GM19025 (cell line): Measurements from ENCODE around the gene GRIP2.

Experiments
- ATAC-seq: cut with Tn5 transposase; IDR thresholded peaks from one replicate; pipeline ENCODE4 v1.9.1; 2021; ENCODE audit warnings: mild to moderate bottlenecking, low read depth, moderate library complexity; ENCODE audit not compliant: unreplicated experiment

GRIP2 gene

DNA sequence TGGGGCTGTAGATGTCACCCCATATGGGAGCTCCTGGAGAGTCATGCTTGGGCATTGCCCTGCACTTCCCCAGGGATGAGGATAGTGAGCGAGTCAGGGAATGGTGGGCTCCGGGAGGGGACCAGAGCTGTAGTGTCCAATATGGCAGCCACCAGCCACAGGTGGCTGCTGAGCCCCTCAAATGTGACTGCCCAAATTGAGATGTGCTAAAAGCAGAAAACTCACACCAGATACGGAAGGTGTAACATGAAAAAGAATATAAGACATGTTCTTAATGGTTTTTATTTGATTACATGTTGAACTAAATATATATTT, 31.7 kb downstream of the GRIP2 start:
- no peak for ATAC-seq

DNA sequence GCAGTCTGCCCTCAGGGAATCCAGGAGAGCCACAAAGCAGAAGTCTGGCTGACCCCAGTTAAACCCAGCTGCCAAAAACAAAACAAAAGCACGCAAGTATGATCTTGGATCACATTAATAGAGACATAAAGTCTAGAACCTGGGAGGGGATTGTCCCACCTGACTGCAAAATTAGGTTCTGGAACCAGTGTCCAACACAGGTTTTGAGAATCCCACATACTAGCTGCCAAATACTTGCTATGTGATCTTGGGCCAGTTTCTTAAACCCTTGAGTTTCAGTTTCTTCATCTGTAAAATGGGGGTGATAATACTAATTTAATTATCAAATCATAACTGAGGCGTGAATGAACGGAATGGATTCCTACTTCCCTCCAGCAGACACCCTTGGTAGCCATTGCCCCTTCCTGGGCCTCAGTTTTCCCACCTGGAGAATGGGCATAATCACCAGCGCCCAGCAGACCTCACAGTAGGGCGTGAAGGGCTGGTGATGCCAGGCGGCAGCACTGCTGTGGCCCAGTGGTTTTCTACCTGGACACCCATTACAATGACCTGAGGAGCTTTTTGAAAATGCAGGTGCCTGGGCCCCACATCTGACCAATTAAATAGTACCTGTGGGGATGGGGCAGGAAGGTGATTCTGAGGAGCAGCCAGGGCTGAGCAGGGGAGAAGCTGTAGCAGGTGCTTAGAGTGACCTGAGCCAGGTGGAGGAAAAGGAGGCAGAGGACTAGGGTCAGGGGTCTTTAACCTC, 32.2 kb downstream of the GRIP2 start:
- ATAC-seq: no peak

GRCh38 chr3:14507305-14507741, 32.8 kb downstream of the GRIP2 start:
- no peak for ATAC-seq

DNA sequence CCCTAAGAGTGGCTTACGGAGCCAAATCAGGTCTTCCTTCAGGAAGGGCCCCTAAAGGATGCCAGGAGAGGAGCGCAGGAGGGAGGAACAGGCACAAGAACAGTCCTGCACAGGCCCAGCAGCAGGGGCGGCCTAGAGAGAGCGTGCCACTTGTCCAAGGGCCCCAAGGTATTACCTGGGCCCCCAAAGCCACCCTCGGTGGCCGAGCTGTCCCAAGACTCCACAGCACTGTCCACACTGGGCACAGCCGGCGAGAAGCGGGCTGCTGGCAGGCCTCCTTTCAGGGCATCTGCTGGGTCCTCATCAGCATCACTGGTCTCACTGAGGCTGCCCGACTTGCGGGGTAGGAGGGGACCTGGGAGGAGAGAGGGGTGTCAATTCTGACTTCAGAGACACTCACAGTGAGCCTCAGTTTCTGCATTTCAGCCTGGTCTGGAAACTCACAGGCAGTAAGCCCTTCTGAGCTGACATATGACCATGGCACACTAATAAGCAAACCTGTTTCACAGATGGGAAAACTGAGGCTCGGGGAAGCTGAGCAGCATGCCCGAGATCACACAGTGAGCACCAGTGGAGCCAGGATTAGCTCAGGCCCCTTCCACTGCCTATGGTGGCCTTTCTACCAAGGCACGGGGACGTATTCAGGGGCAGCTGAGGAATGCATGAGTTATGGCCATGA, 33.4 kb downstream of the GRIP2 start:
- ATAC-seq: no peak

DNA sequence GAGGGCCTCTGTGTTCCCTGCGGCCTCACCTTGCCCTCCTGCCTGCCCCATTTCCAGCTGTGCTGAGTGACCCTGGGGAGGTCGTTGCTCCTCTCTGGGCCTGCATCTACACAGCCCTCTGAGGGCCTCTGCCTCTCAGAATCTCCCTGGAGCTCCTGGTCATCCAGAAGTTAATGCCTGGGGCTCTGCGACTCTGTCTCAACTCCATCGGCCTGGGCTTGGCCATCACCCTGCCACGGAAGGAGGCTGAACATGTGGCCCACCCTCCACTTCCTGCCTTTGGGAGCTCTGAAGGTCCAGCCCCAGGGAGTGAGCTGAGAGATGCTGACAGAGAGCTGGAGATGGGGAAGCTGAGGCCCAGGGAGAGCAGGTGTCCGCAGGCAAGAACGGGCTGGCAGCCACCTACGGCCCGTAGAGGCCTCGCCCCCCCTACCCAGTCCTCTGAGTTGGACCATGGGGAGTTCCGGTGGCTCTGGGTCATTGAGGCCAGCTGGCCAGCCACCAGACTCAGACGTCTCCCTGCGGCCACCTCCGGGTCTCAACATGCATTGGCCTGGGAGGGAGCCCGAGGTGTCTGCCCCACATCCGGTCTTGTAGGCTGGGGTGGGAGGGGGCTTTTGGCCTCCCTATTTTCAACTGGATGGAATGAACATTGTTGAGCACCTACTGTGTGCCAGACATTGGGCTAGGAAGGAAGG, 34.2 kb downstream of the GRIP2 start:
- ATAC-seq: no peak

GRCh38 chr3:14505001-14505802, 34.9 kb downstream of the GRIP2 start:
- no peak for ATAC-seq

DNA sequence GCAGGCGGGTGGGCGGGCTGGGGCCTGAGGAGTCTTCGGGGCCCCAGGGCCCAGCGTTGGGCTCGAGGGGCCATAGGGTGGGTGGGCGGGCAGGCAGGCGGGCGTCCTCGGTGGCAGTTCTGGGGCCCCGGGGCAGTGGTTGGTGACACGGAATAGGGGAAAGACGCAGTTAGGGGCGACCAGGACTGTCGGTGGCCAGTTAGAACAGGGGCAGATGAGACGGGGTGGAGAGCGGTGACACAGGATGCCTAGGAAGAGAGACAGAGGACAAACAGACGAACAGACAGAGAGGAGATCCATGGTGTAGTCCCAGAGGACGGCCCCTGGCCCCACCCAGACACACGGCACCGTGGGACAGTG, 36.5 kb downstream of the GRIP2 start:
- no peak for ATAC-seq

GRCh38 chr3:14503033-14503705, 37.0 kb downstream of the GRIP2 start:
- ATAC-seq: no peak

DNA sequence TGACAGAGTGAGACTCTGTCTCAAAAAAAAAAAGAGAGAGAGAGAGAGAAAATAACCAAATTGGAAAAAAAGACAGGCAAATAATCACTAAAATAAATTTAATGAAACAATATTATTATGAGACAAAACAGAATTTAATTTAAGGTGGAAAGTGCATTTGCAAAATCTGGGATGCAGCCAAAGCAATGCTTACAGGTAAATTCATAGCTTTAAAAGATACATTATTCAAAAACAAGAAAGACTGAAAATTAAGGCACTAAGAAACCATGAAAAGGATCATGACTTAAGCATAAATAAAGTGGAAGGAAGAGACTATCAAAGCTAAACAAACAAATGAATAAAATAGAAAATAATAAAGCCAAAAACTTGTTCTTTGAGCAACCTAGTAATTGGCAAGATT, 37.7 kb downstream of the GRIP2 start:
- no peak for ATAC-seq

DNA sequence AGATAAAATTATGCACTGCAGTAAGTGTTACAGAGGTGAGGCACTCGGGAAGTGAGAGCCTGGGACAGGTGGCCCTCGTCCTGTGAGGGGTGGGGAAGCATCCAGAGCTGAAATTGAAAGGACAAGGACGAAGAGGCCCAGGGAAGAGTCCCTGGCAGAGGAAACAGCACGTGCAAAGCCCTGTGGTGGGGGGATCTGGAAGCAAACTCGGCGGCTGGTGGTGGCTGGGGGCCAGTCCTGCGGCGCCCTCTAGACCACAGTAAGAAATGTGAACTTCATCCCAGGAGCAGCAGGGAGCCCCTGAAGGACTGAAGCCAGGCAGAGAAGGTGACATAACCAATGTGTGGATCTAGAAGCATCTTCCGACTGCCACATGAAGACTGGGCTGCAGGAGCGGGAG, 42.8 kb downstream of the GRIP2 start:
- ATAC-seq: no peak

- no peak for ATAC-seq
Observed at GRCh38 chr3:14496351-14496750, 43.8 kb downstream of the GRIP2 start.

DNA sequence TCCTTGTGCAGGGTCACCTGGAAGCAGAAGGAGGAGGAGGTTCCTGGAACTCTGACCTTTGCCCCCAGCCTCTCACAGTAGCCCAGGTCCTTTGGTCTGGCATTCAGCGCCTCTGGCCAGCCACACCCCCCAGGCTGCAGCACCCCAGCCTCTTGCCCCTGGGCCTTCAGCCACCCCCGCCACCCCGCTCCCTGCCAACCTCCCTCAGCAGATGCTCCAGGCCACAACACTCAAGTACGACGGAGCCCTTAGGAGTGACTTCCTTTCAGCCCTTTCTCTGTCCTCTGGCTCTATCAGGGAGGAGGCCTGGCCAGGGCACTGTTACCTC, 45.2 kb downstream of the GRIP2 start:
- ATAC-seq: no peak

DNA sequence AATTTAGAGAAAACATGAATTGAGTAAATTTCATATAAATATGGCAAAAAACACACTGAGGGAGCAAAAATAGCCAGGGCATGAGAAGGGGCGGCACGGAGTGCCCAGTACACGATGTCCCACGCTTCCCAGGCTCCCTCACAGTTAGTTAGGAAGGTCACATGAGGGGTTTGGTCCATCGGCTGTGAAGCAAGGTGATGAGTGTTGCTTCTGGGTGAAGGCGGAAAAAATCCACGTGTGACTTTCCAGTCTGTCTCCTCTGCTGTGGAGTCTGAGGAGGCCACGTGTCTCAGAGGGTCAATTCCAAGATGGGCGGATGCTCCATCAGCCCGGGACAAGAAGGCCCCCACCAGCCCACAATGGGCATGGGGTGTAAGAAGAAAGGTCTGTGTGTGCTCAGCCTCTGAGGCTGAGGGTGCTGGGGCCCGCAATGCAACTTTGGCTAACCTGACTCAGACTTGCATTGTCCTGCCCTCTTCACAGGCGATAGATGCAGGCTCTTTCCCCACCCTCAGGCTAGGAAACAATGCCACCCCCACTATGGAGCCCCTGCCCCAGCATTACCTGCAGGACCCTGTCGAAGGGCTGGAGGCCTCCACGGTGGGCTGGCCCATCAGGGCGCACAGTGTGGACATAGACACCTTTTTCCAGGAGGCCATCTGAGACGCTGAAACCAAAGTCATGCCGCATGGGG, 45.7 kb downstream of the GRIP2 start:
- ATAC-seq: no peak

DNA sequence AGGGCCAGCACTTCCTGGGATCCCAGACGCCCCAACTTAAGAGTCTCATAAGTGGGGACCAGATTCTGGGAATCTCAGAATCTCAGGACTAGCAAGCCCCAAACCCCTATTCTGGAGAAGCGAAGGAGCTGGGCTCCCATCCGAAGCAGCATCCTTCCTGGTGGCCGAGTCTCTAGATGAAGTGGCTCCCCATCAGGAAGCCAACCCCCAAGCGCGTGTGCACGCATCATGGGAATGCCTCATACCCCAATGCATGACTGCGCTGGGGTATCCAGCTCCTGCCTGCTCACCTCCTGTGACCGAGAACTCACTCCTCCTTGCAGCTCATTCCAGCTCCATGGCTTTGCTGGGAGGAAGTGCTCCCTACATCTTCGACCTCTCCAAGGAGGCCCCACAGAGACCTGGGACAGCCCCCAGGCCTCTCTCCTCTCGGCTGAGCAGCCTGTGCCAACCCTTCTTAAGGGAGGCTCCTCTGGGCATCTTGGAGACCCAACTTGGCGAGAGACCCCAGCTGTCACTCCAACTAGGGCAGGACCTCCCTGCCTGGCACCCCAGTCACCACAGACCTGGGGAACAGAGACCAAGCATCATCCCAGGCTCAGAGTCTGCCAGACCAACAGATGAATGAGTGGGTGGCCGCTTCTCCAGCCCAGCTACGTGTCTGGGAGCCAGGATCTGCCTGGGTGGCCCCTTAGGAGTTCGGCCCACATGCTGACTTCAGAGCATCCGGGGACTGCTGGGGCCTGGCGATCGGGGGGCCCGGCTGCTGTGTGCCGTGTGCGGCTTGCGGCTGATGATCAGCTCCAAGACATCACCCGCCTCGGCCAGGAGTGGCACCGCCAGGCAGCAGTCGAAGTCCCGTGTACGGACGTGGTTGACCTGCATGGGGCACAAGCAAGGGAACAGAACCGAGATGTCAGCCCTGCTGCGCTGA, 46.9 kb downstream of the GRIP2 start:
- no peak for ATAC-seq

- ATAC-seq: no peak
Observed at GRCh38 chr3:14491396-14492190, 48.5 kb downstream of the GRIP2 start.

GRCh38 chr3:14490831-14491230, 49.3 kb downstream of the GRIP2 start:
- no peak for ATAC-seq

GRCh38 chr3:14490255-14490654, 49.9 kb downstream of the GRIP2 start:
- no peak for ATAC-seq

DNA sequence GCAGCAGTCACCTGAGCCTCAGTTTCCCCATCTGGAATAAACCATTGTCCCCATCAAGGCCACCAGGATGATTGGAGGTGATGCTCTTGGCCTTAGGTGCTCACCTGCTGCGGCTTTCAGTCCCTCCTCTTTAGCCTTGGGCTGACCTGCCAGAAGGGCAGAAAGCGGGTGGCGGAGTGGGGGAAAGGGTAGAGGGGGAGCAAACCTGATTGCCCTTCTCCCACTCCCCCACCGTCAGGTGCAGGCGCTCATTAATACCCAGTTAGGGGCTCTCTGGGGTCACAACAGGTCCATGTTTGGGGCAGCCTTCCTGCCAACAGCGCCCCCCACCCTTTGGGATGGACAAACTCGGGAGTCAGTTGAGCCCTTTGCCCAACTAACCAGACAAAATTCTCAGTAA, 50.5 kb downstream of the GRIP2 start:
- ATAC-seq: no peak
